GM18951 (cell line): ENCODE data around the gene CCDC88C.

ENCODE experiments used
- POLR2A ChIP-seq: IDR thresholded peaks from 4 replicates; pipeline ENCODE4 v1.6.1; 2011; ENCODE audit warnings: mild to moderate bottlenecking; ENCODE audit not compliant: insufficient read length, insufficient read depth; ENCODE audit errors: extremely low read depth
- in situ Hi-C: fragments of 300-500 bp; cut with MboI; formaldehyde crosslinking; loops from one replicate; pipeline ENCODE4 v1.12.0; 2022; ENCODE audit warnings: low sequenced_read_pairs, mixed read lengths, inconsistent platforms; ENCODE audit not compliant: unreplicated experiment

CCDC88C gene

GRCh38 chr14:91352728-91353692, 64.6 kb downstream of the CCDC88C start:
- no peak for TF ChIP-seq POLR2A
- in situ Hi-C loops = no loop called here

- TF ChIP-seq POLR2A = no peak
Measured at GRCh38 chr14:91352053-91352452, 65.6 kb downstream of the CCDC88C start.

GRCh38 chr14:91351512-91351862, 66.1 kb downstream of the CCDC88C start:
- no peak for TF ChIP-seq POLR2A

More at GRCh38 chr14:91352053-91352452, 65.6 kb downstream of the CCDC88C start:
- in situ Hi-C loops = no loop called here

DNA sequence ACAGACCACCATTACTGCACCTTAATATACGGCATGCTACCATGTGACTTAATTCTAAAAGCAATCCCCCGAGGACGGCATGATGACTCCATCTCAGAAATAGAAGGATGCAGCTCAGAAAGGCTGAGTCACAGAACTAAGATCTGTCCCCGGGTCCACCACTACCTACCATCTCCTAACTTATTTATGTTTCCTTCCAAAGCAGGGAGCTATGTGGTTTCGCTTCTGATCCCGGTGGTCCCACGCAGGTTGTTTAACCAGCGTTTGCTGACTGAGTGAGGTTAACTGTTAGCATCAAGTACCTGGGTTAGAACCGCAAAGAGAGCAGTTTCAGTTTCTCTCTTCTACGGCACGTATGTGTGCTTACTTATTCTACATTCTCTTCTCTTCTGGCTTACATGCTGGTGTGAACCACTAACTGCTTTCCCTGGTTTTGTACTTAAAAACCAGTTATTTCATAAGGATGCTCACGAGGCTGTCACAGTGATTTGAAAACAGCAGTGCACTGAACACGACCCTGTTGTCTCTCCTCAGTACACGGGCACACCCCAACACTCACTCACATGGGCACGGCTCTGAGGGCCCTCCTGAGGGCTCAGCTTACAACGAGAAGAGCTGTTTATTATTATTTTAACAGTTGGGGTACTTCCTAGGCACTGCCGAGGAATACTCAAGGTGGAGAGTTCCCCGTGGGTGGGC, 66.7 kb downstream of the CCDC88C start:
- in situ Hi-C loops = no loop called here
- TF ChIP-seq POLR2A = no peak

More at GRCh38 chr14:91351512-91351862, 66.1 kb downstream of the CCDC88C start:
- in situ Hi-C loops = no loop called here

- no peak for TF ChIP-seq POLR2A
- in situ Hi-C loops = no loop called here
Measured at GRCh38 chr14:91350483-91350812, 67.2 kb downstream of the CCDC88C start.

DNA sequence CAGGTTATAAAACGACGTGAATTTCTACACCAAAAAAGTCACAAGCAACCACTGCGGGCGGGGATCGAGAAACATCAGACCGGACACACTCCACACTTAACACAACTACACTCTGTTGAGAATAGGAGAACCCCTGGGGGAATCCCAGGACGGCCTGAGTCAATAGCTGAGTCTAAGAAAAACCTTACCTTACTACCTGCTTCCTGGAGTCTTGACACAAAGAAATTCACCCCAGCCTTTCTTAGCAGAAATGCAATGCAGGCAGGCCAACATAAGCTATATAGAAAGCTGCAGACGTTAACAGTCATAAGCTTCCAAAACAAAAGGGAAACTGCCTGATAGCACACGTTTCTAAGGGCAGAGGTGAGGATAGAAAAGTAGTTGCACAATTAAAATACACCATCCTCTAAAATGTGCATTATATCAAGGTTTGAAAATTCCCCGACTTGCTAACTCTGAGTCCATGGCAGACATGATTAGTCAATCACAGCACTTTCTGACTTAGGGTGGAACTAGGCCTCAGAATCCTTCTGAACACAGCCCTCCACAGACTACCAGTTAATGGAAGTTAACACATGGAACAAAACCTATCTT, 68.0 kb downstream of the CCDC88C start:
- no peak for TF ChIP-seq POLR2A
- in situ Hi-C loops = no loop called here

DNA sequence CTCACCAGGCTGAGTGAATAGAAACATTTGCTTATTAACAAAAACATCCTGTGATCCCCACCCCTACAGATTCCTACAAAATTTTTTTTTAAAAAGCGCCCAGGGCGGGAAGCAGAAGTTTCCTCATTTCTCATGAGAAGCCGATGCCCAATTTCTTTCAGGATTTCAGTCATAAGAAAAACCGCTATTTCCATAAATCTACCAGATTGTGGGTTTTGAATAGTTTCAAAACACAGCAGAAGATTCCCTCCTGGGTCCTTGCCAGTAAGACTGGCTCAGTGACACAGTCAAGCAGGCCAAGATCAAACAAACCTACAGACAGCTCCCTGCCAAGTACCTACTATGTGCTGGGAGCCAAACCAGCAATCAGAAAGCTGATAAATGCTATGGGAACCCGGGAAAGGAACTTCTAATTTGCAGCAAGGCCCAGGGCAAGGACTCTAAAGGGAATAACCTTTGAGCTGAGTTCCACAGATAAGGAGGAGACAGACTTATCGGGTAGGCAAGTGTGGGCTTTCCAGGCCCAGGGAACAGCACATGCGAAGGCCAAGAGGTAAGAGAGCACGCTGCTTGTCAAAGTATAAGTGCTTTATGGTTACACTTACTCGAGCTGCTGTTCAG, 68.7 kb downstream of the CCDC88C start:
- TF ChIP-seq POLR2A = no peak
- in situ Hi-C loops = no loop called here

DNA sequence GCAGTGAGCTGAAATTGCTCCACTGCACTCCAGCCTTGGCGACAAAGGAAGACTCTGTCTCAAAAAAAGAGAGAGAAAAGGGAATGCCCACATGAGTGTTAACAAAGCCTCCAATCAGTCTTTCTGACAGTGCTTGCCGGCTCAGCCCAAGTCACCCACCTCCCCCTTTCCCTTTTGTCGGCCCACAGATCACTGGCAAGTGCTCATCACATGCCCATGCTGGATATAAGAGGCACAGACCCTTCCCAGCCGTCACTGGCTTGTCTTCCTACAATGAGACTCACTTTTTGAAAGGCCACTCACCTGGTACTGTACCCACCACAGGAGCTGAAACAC, 70.8 kb downstream of the CCDC88C start:
- TF ChIP-seq POLR2A = no peak
- in situ Hi-C loops = no loop called here

DNA sequence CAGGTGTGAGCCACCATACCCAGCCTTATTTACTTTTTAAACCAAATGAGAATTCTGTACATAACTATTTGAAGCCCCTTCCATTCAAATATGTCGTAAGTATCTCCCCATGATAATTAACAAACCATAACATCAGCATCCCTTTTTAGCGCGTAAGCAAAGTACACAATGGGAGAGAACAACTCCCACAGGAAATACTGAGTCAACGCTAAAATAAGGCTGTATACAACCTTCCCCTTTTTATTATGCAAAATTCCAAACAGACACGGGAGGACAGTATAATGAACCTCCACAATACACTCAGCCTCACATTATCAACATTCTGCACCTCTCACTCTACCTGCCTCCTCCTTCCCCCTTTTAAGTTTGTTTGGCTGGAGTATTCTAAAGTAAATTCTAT, 73.5 kb downstream of the CCDC88C start:
- no peak for TF ChIP-seq POLR2A
- in situ Hi-C loops = no loop called here

DNA sequence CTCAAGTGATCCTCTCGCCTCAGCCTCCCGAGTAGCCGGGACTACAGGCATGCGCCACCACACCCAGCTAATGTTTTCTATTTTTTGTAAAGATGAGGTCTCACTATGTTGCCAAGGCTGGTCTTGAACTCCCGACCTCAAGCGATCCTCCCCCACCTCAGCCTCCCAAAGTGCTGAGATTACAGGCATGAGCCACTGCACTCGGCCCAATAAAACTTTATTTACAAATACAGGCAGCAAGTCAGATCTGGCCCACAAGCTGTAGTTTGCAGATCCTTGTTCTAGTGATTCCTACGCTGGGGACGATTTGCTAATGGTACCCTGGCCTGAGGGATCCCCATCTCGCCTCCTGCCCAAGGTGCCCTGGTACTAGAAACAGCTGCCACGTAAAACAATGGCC, 74.6 kb downstream of the CCDC88C start:
- no peak for TF ChIP-seq POLR2A
- in situ Hi-C loops = no loop called here

DNA sequence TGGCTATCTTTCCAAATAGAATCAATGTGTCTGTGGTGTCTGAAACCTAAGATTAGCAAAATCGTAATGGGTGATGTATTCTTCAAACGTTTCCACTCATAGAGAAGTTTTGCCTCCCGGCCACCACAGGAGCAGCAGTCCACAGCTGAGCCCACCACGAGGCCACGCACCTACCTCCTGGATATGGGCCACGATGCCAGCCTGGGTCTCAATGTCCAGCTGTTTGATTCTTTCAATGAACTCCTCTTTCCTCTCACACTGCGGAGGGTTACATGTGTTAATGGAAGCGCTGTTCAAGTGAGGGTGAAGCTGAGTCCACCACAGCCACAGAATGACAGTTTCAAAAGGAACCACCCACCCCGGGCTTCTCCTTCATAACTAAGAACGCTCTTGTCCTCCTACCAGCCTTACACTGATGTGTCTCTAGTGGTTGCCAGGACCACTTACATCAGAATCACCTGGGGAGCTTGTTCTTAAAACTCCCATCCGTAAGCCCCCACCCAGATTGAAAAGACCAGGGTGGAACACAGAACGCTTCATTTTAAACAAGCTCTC, 75.3 kb downstream of the CCDC88C start:
- in situ Hi-C loops = no loop called here
- no peak for TF ChIP-seq POLR2A

- in situ Hi-C loops = no loop called here
- TF ChIP-seq POLR2A = no peak
Measured at GRCh38 chr14:91341751-91342154, 75.9 kb downstream of the CCDC88C start.

- TF ChIP-seq POLR2A = no peak
- in situ Hi-C loops = no loop called here
Measured at GRCh38 chr14:91341334-91341733, 76.3 kb downstream of the CCDC88C start.
